ENCODE results near the gene KIF19.

Gene KIF19

GRCh38 chr17:74324521-74324920 lies 1.5 kb upstream of the KIF19 start:
- Histone ChIP-seq H2AFZ (ENCODE audit: low read depth, low read length) (no peak overlapping the region), H3K9ac (ENCODE audit: low read depth, low read length) (no peak overlapping the region), H3K79me2 (ENCODE audit: insufficient read depth, low read length) (no peaks in the 10 kb centered on the region), H3K4me2 (ENCODE audit: insufficient read depth, low read length) (no peak overlapping the region), H3K4me3 (ENCODE audit: low read depth in 1 of 2, low read length in 2 of 2) (no peak overlapping the region), H3K27ac (ENCODE audit: low read length) (no peak overlapping the region), H3K36me3 (ENCODE audit: insufficient read depth, low read length) (no peaks in the 10 kb centered on the region), H4K20me1 (ENCODE audit: insufficient read depth, low read length) (peaks cover 5% of the 10 kb centered on the region), H3K4me1 (ENCODE audit: insufficient read depth, low read length) (no peaks in the 10 kb centered on the region), H3K27me3 (ENCODE audit: insufficient read depth, low read length, poor library complexity) (peaks cover 10% of the 10 kb centered on the region), H3K9me3 (ENCODE audit: insufficient read depth, low read length, severe bottlenecking) (no peaks in the 10 kb centered on the region)
- DNase-seq: no peak
- ATAC-seq (ENCODE audit: insufficient read depth, low read depth): no peak
- TF ChIP-seq, protein P1, sequence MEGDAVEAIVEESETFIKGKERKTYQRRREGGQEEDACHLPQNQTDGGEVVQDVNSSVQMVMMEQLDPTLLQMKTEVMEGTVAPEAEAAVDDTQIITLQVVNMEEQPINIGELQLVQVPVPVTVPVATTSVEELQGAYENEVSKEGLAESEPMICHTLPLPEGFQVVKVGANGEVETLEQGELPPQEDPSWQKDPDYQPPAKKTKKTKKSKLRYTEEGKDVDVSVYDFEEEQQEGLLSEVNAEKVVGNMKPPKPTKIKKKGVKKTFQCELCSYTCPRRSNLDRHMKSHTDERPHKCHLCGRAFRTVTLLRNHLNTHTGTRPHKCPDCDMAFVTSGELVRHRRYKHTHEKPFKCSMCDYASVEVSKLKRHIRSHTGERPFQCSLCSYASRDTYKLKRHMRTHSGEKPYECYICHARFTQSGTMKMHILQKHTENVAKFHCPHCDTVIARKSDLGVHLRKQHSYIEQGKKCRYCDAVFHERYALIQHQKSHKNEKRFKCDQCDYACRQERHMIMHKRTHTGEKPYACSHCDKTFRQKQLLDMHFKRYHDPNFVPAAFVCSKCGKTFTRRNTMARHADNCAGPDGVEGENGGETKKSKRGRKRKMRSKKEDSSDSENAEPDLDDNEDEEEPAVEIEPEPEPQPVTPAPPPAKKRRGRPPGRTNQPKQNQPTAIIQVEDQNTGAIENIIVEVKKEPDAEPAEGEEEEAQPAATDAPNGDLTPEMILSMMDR (IDR thresholded peaks at IDR 0.05; ENCODE audit: borderline replicate concordance, extremely low read depth, low read length, poor library complexity, severe bottlenecking): no peak
- TF ChIP-seq EZH2 (IDR thresholded peaks at IDR 0.05; ENCODE audit: borderline replicate concordance, low read depth, low read length, severe bottlenecking): no peak

DNA sequence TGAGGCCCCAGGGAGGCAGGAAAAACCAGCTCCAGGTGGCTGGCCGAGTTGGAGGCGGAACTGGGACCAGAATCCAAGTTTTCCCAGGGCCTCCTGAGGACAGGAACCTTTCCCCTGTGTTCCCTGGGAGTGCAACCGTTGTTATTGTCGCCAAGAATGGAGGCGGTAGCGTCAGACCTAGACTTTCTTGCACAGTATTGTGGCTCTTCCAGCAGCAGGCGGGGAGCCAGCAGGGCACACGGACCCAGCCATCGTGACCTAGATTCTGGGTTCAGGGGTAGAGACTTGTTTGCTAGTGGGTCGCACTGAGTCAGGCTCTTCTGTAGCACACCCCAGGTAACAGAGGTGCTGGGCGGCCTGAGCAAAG lies 667 bp upstream of the KIF19 start:
- H3K4me2 ChIP-seq (ENCODE audit: insufficient read depth, low read length): no peak overlapping the region
- ATAC-seq (ENCODE audit: insufficient read depth, low read depth): no peak
- H2AFZ ChIP-seq (ENCODE audit: low read depth, low read length): no peak overlapping the region
- H3K9ac ChIP-seq (ENCODE audit: low read depth, low read length): no peak overlapping the region
- no peak for DNase-seq
- H3K4me1 ChIP-seq (ENCODE audit: insufficient read depth, low read length): no peaks in the 10 kb centered on the region
- peaks cover 12% of the 10 kb centered on the region for H3K27me3 ChIP-seq (ENCODE audit: insufficient read depth, low read length, poor library complexity)
- H4K20me1 ChIP-seq (ENCODE audit: insufficient read depth, low read length): peaks cover 5% of the 10 kb centered on the region
- no peaks in the 10 kb centered on the region for H3K9me3 ChIP-seq (ENCODE audit: insufficient read depth, low read length, severe bottlenecking)
- no peak overlapping the region for H3K27ac ChIP-seq (ENCODE audit: low read length)
- H3K79me2 ChIP-seq (ENCODE audit: insufficient read depth, low read length): no peaks in the 10 kb centered on the region
- no peak overlapping the region for H3K4me3 ChIP-seq (ENCODE audit: low read depth in 1 of 2, low read length in 2 of 2)
- H3K36me3 ChIP-seq (ENCODE audit: insufficient read depth, low read length): no peaks in the 10 kb centered on the region
- TF ChIP-seq, protein P1 (IDR thresholded peaks at IDR 0.05; ENCODE audit: borderline replicate concordance, extremely low read depth, low read length, poor library complexity, severe bottlenecking): no peak
- TF ChIP-seq EZH2 (IDR thresholded peaks at IDR 0.05; ENCODE audit: borderline replicate concordance, low read depth, low read length, severe bottlenecking): no peak

GRCh38 chr17:74326506-74326905 lies 480 bp downstream of the KIF19 start:
- TF ChIP-seq, protein P1 (IDR thresholded peaks at IDR 0.05; ENCODE audit: borderline replicate concordance, extremely low read depth, low read length, poor library complexity, severe bottlenecking): no peak
- no peak for TF ChIP-seq EZH2 (IDR thresholded peaks at IDR 0.05; ENCODE audit: borderline replicate concordance, low read depth, low read length, severe bottlenecking)
- ATAC-seq (ENCODE audit: insufficient read depth, low read depth): no peak
- no peak overlapping the region for H3K9ac ChIP-seq (ENCODE audit: low read depth, low read length)
- H3K36me3 ChIP-seq (ENCODE audit: insufficient read depth, low read length): no peaks in the 10 kb centered on the region
- no peak overlapping the region for H2AFZ ChIP-seq (ENCODE audit: low read depth, low read length)
- no peak overlapping the region for H3K27ac ChIP-seq (ENCODE audit: low read length)
- H3K4me3 ChIP-seq (ENCODE audit: low read depth in 1 of 2, low read length in 2 of 2): no peak overlapping the region
- no peaks in the 10 kb centered on the region for H3K9me3 ChIP-seq (ENCODE audit: insufficient read depth, low read length, severe bottlenecking)
- no peak overlapping the region for H3K4me2 ChIP-seq (ENCODE audit: insufficient read depth, low read length)
- H3K79me2 ChIP-seq (ENCODE audit: insufficient read depth, low read length): no peaks in the 10 kb centered on the region
- peaks cover 4% of the 10 kb centered on the region for H4K20me1 ChIP-seq (ENCODE audit: insufficient read depth, low read length)
- DNase-seq: no peak
- H3K27me3 ChIP-seq (ENCODE audit: insufficient read depth, low read length, poor library complexity): peaks cover 18% of the 10 kb centered on the region
- no peaks in the 10 kb centered on the region for H3K4me1 ChIP-seq (ENCODE audit: insufficient read depth, low read length)

DNA sequence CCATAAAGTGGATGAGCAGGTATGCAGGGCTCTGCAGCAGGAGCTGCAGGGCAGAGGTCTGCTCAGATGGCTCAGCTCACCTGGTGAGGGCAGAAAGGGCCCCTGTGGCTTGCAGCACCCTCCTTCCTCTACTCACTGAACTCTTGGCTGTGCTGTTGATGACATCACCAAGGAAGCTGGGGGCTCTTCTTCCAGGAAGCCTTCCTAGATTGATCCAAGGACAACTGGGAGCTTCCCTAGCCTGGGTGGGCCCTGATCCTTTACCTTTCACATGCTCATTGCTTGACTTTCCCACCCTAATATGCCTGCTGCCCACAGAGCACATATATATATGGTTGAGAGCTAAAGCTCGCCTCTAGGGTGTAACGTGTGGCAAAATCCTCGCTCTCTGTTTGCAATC lies 2.5 kb downstream of the KIF19 start:
- H3K4me3 ChIP-seq (ENCODE audit: low read depth in 1 of 2, low read length in 2 of 2): no peak overlapping the region
- no peaks in the 10 kb centered on the region for H3K4me1 ChIP-seq (ENCODE audit: insufficient read depth, low read length)

More for the DNA sequence above, 2.5 kb downstream of the KIF19 start:
- no peaks in the 10 kb centered on the region for H3K79me2 ChIP-seq (ENCODE audit: insufficient read depth, low read length)
- no peak overlapping the region for H3K9ac ChIP-seq (ENCODE audit: low read depth, low read length)
- H3K4me2 ChIP-seq (ENCODE audit: insufficient read depth, low read length): no peak overlapping the region
- no peaks in the 10 kb centered on the region; the same call in none of the 2 replicates for H4K20me1 ChIP-seq (ENCODE audit: insufficient read depth, low read length)
- H3K9me3 ChIP-seq (ENCODE audit: insufficient read depth, low read length, severe bottlenecking): no peaks in the 10 kb centered on the region
- H3K27ac ChIP-seq (ENCODE audit: low read length): no peak overlapping the region
- DNase-seq (no peak), ATAC-seq (ENCODE audit: insufficient read depth, low read depth) (no peak)
- H3K36me3 ChIP-seq (ENCODE audit: insufficient read depth, low read length): no peaks in the 10 kb centered on the region
- TF ChIP-seq, protein P1 (IDR thresholded peaks at IDR 0.05; ENCODE audit: borderline replicate concordance, extremely low read depth, low read length, poor library complexity, severe bottlenecking): no peak
- no peak for TF ChIP-seq EZH2 (IDR thresholded peaks at IDR 0.05; ENCODE audit: borderline replicate concordance, low read depth, low read length, severe bottlenecking)
- peaks cover 12% of the 10 kb centered on the region for H3K27me3 ChIP-seq (ENCODE audit: insufficient read depth, low read length, poor library complexity)
- H2AFZ ChIP-seq (ENCODE audit: low read depth, low read length): no peak overlapping the region

Data from DND-41 (cell line).